ENCODE measurements around the gene BEST1.

DNA sequence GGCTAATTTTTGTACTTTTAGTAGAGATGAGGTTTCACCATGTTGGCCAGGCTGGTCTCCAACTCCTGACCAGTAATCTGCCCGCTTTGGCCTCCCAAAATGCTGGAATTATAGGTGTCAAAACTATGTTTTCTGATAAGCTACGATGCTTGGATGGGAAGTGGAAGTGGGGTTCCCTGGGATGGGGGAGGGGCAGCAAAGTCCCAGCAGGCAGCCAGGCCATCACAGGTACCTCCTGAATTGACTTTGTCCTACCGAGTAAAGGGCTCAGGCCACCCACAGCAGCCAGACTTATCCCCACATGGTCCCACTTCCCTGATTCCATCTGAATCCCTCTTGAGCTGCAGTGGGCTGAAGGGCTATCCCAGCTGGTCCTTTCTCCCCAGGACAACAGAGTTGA, 10.4 kb downstream of the BEST1 start:
- TF ChIP-seq, protein P1, sequence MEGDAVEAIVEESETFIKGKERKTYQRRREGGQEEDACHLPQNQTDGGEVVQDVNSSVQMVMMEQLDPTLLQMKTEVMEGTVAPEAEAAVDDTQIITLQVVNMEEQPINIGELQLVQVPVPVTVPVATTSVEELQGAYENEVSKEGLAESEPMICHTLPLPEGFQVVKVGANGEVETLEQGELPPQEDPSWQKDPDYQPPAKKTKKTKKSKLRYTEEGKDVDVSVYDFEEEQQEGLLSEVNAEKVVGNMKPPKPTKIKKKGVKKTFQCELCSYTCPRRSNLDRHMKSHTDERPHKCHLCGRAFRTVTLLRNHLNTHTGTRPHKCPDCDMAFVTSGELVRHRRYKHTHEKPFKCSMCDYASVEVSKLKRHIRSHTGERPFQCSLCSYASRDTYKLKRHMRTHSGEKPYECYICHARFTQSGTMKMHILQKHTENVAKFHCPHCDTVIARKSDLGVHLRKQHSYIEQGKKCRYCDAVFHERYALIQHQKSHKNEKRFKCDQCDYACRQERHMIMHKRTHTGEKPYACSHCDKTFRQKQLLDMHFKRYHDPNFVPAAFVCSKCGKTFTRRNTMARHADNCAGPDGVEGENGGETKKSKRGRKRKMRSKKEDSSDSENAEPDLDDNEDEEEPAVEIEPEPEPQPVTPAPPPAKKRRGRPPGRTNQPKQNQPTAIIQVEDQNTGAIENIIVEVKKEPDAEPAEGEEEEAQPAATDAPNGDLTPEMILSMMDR (IDR thresholded peaks at IDR 0.05), result no peak
- no peak for TF ChIP-seq POLR2A (IDR thresholded peaks at IDR 0.05)

All from tibial nerve (tissue), 3 donors.